Endodermal cell (in vitro differentiated cells): ENCODE measurements around the gene HS3ST3B1. TPM values are rescaled to one million over a fixed set of nuclear protein-coding genes. Genes with fewer than 3 reads are reported as not detected.

Source experiments
- DNase-seq: peaks from one replicate; pipeline ENCODE4 v3.0.0-alpha.2; 2017
- H3K27ac ChIP-seq: 2 replicates; pipeline ENCODE4 v1.5.1; 2013; ENCODE audit warnings: mild to moderate bottlenecking, low read depth, low read length, moderate library complexity
- H3K27me3 ChIP-seq: 2 replicates; pipeline ENCODE4 v1.6.1; 2013; ENCODE audit warnings: mild to moderate bottlenecking, low read length, moderate library complexity; ENCODE audit not compliant: insufficient read depth, control insufficient read depth, poor library complexity, severe bottlenecking
- H3K36me3 ChIP-seq: 2 replicates; pipeline ENCODE4 v1.7.0; 2013; ENCODE audit warnings: mild to moderate bottlenecking, low read length, moderate library complexity; ENCODE audit not compliant: control insufficient read depth, insufficient read depth
- H3K4me1 ChIP-seq: one replicate; pipeline ENCODE4 v1.7.0; 2013; ENCODE audit warnings: low read length; ENCODE audit not compliant: control insufficient read depth, insufficient read depth
- H3K4me3 ChIP-seq: 2 replicates; pipeline ENCODE4 v1.5.1; 2013; ENCODE audit warnings: mild to moderate bottlenecking, low read length, moderate library complexity
- H3K9ac ChIP-seq: 2 replicates; pipeline ENCODE4 v1.6.1; 2013; ENCODE audit warnings: mild to moderate bottlenecking, low read length, moderate library complexity; ENCODE audit not compliant: poor library complexity, severe bottlenecking; ENCODE audit errors: extremely low read depth
- H3K9me3 ChIP-seq: 2 replicates; pipeline ENCODE4 v1.6.1; 2013; ENCODE audit warnings: mild to moderate bottlenecking, low read length, moderate library complexity; ENCODE audit not compliant: control insufficient read depth
- H3K27ac Mint-ChIP-seq: 2 replicates; pipeline ENCODE4 v1.8.0; 2020; ENCODE audit warnings: mixed read lengths
- H3K27me3 Mint-ChIP-seq: 2 replicates; pipeline ENCODE4 v1.8.0; 2021; ENCODE audit warnings: mild to moderate bottlenecking, mixed read lengths; ENCODE audit not compliant: insufficient read depth
- H3K36me3 Mint-ChIP-seq: 2 replicates; pipeline ENCODE4 v1.8.0; 2020; ENCODE audit warnings: low read depth, mixed read lengths
- H3K4me1 Mint-ChIP-seq: 2 replicates; pipeline ENCODE4 v1.8.0; 2020; ENCODE audit warnings: mixed read lengths
- H3K4me3 Mint-ChIP-seq: 2 replicates; pipeline ENCODE4 v1.8.0; 2020; ENCODE audit warnings: mild to moderate bottlenecking, moderate library complexity, mixed read lengths
- H3K9me3 Mint-ChIP-seq: 2 replicates; pipeline ENCODE4 v1.8.0; 2020; ENCODE audit warnings: mild to moderate bottlenecking, mixed read lengths
- CTCF ChIP-seq: fragments of 200-600 bp; sonication (generic); conservative IDR thresholded peaks from 2 replicates; pipeline ENCODE4 v1.5.0; 2021; ENCODE audit warnings: antibody characterized with exemption, mild to moderate bottlenecking
- WGBS, 2 experiments: methylation state at CpG; one replicate each; pipeline versions ENCODE4 v1.1.5 to v1.1.7; 2013; ENCODE audit warnings: missing lambda C conversion rate in 2 of 2, mixed read lengths in 1 of 2; ENCODE audit not compliant: insufficient coverage in 1 of 2, insufficient read length in 1 of 2; 5-methylcytosine and 5-hydroxymethylcytosine counted together
- total RNA-seq, 2 donors: library from RNA; stranded (reverse); fragmentation: NEBNext Ultra II Directional in 1 of 2; extraction: Animal tissue kit (Norgen Biotek cat#: 25700) in 1 of 2; gene quantifications; 2 replicates in 1 of 2; 3 replicates in 1 of 2; pipeline ENCODE4 v1.2.1, GENCODE V29; 2021

Gene HS3ST3B1
- total RNA-seq, 2 donors from 2014 or later, result 5.6 to 6.9 TPM

- H3K4me1 Mint-ChIP-seq, result peaks cover 12% of the 10 kb centered on the region
- H3K4me3 Mint-ChIP-seq, result no peak overlapping the region
- H3K36me3 Mint-ChIP-seq, result no peaks in the 10 kb centered on the region
- no peaks in the 10 kb centered on the region for H3K27me3 Mint-ChIP-seq
- WGBS, 2 experiments, result 40 to 72% methylated on average over 1 to 6 of the region's 6 CpGs
- Histone ChIP-seq H3K27me3 (no peaks in the 10 kb centered on the region), H3K36me3 (no peaks in the 10 kb centered on the region), H3K4me1 (peaks cover 5% of the 10 kb centered on the region), H3K9ac (no peak overlapping the region), H3K9me3 (peaks cover 15% of the 10 kb centered on the region), H3K4me3 (no peak overlapping the region), H3K27ac (no peak overlapping the region)
- no peak for TF ChIP-seq CTCF
- H3K9me3 Mint-ChIP-seq, result peaks cover 2% of the 10 kb centered on the region
- peak; percentile 70 for DNase-seq
- H3K27ac Mint-ChIP-seq, result peak overlapping the region; percentile 71
Measured at GRCh38 chr17:14389681-14390080, 88.8 kb downstream of the HS3ST3B1 start.

GRCh38 chr17:14393723-14394122 is 92.8 kb downstream of the HS3ST3B1 start:
- peaks cover 15% of the 10 kb centered on the region for H3K9me3 ChIP-seq
- no peak for TF ChIP-seq CTCF
- no peaks in the 10 kb centered on the region for H3K27me3 ChIP-seq
- peaks cover 5% of the 10 kb centered on the region for H3K4me1 ChIP-seq
- no peak overlapping the region for H3K27ac Mint-ChIP-seq
- no peak overlapping the region for H3K9ac ChIP-seq
- H3K4me3 Mint-ChIP-seq, result no peak overlapping the region
- H3K27ac ChIP-seq, result no peak overlapping the region
- peaks cover 12% of the 10 kb centered on the region for H3K4me1 Mint-ChIP-seq
- H3K4me3 ChIP-seq, result no peak overlapping the region
- no peaks in the 10 kb centered on the region for H3K36me3 ChIP-seq
- DNase-seq, result no peak
- peaks cover 4% of the 10 kb centered on the region for H3K9me3 Mint-ChIP-seq
- no peaks in the 10 kb centered on the region for H3K27me3 Mint-ChIP-seq
- no peaks in the 10 kb centered on the region for H3K36me3 Mint-ChIP-seq

- H3K4me3 Mint-ChIP-seq, result no peak overlapping the region
- Histone ChIP-seq H3K9me3 (peaks cover 26% of the 10 kb centered on the region), H3K4me3 (no peak overlapping the region), H3K36me3 (no peaks in the 10 kb centered on the region), H3K9ac (no peak overlapping the region), H3K4me1 (peaks cover under 1% of the 10 kb centered on the region), H3K27me3 (no peaks in the 10 kb centered on the region), H3K27ac (no peak overlapping the region)
- peaks cover 3% of the 10 kb centered on the region for H3K9me3 Mint-ChIP-seq
- WGBS, 2 experiments, result 87 to 94% methylated on average over 3 of the region's 3 CpGs
- H3K27me3 Mint-ChIP-seq, result no peaks in the 10 kb centered on the region
- H3K27ac Mint-ChIP-seq, result no peak overlapping the region
- TF ChIP-seq CTCF, result no peak
- no peaks in the 10 kb centered on the region for H3K36me3 Mint-ChIP-seq
- DNase-seq, result no peak
- peaks cover 5% of the 10 kb centered on the region for H3K4me1 Mint-ChIP-seq
Measured at GRCh38 chr17:14395255-14395654, 94.4 kb downstream of the HS3ST3B1 start.
